Stimulated activated CD4-positive, alpha-beta T cell treated with anti-CD3 and anti-CD28 coated beads, Interleukin-2, amount 100 ng/mL, for 24 hours (primary cell): Measurements from ENCODE around the gene TMEM138.

Experiments
- DNase-seq, 2 donors: peaks; one replicate each; pipeline ENCODE4 v3.0.0-alpha.2; 2020

Gene TMEM138

GRCh38 chr11:61361741-61362541 lies at the start of gene TMEM138, which contains the start of gene CYB561A3:
TMEM138 (plus strand) TSS chr11:61362374; CDS start chr11:61364391, 2,017 bp downstream.
CYB561A3 (minus strand) TSS chr11:61361882; CDS start chr11:61356713, 5,169 bp downstream.
- peak; percentile 91 to 92 for DNase-seq

GRCh38 chr11:61315260-61315659 lies 46.9 kb upstream of the TMEM138 start:
- DNase-seq: no peak

DNA sequence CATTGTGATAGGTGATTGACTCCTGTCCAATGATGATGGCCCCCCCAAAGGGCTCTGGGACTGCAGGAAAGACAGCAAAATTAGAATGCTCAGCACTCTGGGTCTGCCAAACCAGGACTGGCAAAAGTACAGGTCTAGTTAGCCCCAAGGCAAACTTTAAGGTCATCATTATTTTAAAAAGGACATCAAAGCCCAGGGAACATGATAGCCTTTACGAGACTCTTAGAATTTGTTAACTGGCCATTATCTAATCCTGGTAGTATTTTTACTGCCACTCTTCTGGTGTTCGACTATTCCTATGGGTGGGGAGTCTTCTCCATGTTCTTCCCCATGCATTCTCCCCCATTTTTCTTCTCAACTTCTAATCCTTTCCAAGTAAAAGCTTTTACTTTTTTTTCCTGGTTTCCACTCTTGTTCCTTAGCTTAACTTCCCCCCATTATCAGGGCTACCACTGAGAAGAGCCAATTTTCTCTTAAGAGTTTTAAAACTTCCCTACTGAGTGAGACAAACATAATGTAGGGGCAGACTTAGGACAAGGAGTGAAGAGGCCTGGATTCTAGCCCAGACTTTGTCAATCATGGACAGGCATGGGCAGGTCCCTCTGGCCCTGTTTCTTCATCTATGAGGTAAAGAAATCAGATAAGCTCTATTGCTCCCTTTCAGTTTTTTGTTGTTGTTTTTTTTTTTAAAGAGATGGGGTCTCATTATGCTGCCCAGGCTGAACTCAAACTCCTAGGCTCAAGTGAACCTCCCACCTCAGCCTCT lies 36.3 kb upstream of the TMEM138 start:
- DNase-seq: no peak

DNA sequence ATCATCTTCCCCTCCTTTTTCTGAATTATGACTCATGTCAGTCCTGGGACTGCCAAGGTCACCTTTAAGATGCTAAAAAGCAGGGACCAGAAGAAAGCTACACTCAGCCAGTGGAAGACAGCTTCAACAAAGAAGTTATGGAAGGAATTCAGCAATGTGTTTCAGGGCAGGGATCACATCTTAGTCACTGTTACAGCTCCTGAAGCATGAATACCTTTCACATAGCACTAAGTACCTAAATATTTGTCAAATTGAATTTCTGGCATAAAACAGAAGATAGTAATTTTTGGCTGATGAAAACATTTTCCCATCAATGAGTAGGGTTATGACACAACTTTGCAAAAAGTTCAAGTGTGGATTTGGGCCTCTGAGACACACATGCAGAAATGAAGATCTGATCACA lies 34.5 kb upstream of the TMEM138 start:
- DNase-seq: no peak

GRCh38 chr11:61328351-61328750 lies 33.8 kb upstream of the TMEM138 start:
- no peak for DNase-seq

DNA sequence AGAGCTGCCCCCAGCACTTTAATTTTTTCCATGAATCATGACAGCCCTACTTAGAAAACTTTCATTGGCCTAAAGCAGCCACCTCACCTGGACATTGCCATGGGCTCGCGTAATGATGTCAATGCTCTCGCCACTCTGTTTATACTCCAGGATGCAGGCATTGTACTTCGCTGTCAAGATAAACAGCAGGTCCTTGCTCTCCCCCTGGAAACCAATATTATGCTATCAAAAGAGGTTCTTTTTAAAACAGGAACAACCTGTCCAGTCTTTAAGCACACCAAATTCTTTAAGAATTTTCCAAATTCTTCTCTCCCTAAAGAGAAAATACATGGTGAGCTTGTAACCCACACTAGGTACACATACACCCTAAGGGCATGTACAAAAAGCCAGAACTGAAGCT lies 32.3 kb upstream of the TMEM138 start:
- DNase-seq: no peak

DNA sequence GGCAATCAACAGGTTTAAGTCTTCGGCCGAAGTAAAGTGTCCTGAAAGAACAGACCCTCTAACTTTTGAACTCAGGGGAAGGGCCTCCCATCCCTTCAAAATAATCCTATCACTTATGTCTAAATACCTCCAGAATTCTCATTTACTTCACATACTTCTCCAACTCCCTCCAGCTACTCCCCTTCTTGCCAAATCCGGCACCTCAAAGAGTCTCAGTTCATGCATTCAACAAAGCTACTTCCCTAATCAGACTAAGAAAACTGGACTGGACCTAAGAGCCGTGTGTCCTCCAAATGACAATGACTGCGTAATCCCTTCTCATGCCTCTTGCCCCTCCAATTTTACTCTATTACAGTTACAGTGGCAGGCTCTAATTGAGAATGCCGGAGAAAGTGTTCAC lies 30.5 kb upstream of the TMEM138 start:
- no peak for DNase-seq

GRCh38 chr11:61332281-61332796 lies 29.8 kb upstream of the TMEM138 start:
- peak; percentile 11 to 22 for DNase-seq

GRCh38 chr11:61332797-61333549 lies 29.2 kb upstream of the TMEM138 start, which contains the start of the genes DDB1 and TKFC:
DDB1 (minus strand) TSS chr11:61333105; CDS start chr11:61332968, 137 bp downstream.
TKFC (plus strand) TSS chr11:61333228; CDS start chr11:61334729, 1,501 bp downstream.
- DNase-seq: peak; percentile 97 to 98

DNA sequence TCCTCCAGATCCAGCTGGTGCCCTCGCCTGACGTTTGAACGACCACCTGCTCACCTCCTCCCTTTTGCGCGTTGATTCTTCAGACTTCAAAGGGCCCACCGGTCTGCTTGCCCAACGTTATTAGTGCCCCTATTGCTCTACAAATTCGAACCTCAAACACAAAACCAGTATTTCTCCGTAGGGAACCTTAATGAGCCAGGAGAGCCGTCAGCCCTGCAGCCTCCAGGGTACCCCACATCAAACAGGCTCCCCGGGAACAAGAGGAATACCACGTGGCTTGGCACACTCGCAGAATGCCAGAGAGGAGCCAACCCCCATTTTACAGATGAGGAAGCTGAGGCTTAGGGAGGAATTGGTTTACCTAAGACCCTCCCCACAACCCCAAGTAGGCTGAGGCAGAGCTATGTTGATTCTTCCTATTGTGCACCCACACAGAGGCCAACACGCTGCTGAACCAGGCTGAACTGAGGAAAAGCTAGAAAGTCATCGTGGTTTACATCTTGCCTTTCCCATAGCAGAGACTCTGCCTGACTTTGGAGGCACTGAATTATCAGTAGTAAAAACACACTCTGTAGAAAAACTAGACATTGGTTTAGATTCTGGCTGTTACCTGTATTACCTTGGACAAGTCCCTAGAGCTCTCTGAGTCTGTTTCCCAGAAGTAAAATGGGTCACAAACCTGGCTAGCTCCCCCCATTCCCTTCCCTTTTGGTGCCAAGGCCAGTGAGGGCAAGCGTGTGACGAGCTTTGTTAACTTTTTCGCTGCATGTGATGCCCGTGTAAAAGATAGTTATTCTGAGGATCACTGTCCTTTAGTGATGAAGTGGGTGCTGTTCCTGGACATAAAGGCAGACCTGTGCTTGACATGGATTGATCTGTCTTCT lies 28.4 kb upstream of the TMEM138 start:
- DNase-seq: peak; percentile 23 to 36

- DNase-seq: no peak
Measured at GRCh38 chr11:61334434-61335354, 27.5 kb upstream of the TMEM138 start.

- DNase-seq: no peak
Measured at GRCh38 chr11:61335355-61335710, 26.8 kb upstream of the TMEM138 start.

- peak; percentile 83 to 86 for DNase-seq
Measured at GRCh38 chr11:61336171-61336935, 25.8 kb upstream of the TMEM138 start.

DNA sequence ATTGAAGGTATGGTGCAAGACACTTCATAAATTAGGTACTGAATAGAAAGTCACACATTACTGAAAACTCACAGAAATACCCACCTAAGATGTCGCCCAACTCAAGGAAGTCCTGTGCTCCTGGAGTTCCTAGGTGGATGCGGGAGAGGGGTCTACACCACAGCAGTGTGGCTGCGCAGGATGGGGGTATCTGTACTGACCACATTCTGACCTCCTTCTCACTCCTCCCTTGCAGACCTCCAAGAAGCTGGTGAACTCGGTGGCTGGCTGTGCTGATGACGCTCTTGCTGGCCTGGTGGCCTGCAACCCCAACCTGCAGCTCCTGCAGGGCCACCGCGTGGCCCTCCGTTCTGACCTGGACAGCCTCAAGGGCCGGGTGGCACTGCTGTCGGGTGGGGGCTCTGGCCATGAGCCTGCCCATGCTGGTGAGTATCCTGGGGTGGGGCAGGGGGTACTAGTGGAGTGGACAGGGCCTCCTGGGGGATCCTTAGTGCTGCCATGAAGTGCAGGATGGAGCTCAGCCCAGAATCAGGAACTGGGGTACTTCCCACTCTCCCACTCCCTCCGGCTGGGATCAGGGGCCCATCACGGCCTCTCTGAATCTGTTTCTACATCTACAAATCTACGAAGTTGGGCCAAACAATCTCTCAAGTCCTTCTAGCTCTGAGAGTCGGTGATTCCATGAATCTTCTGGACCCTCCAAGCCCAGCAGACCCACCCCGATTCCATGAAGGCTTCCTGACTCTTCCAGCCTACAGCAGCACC lies 24.3 kb upstream of the TMEM138 start:
- no peak for DNase-seq

- DNase-seq: no peak
Measured at GRCh38 chr11:61338783-61339489, 23.2 kb upstream of the TMEM138 start.

- no peak for DNase-seq
Measured at GRCh38 chr11:61339490-61339878, 22.7 kb upstream of the TMEM138 start.

GRCh38 chr11:61340979-61341378 lies 21.2 kb upstream of the TMEM138 start:
- no peak for DNase-seq

GRCh38 chr11:61341706-61342105 lies 20.5 kb upstream of the TMEM138 start:
- DNase-seq: no peak
